ENCODE measurements around the gene FGF9.

The FGF9 gene

DNA sequence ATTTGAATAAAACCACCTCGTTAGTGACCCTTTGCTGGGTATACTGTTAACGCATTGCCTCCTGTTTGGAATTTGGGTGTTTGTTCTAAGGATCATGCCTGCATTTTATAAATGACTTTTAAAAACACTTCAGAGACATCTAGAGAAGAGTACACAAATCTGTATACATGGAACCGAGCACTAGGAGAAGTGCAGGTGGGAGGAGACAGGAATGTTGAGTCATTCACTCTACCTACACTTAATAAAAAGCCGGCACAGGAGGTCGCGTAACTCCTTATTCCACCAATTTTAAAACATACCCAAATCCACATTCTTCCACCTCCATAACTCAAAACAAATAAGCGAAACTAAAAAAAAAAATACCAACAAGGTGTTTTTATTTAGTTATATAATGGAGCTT lies 48.6 kb downstream of the FGF9 start:
- DNase-seq = no peak

DNA sequence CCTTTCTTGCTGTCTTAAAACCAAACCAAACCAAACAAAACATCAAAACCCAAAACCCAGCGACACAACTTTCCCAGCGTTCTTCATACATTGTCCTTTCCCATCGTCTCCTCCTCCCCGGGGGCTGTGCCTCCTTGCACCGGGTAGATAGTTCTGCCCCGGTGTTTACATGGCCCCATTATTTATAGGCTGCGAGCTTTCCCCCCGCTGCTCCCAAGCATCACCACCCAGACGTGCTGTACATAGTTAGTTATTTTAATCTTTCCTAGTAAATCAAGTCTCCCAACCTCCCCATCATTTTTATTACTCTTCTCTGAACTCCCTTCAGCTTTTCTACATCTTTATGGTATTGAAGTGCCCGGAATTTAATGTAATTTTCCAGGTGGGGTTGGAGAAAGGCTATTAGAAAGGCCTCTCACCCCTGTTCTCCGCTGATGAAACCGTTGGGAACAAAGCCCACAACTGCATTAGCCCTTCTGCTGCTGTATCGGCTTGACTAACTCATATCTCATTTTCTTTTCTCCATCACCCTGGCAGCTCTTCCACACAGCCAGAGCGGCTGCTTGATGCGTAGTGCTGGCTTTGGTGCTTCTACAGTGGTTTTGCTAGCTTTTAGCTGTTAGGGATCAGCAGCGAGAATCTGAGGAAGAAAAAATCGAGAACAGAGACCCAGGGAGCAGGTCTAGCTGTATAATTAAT lies 53.1 kb downstream of the FGF9 start:
- no peak for DNase-seq

DNA sequence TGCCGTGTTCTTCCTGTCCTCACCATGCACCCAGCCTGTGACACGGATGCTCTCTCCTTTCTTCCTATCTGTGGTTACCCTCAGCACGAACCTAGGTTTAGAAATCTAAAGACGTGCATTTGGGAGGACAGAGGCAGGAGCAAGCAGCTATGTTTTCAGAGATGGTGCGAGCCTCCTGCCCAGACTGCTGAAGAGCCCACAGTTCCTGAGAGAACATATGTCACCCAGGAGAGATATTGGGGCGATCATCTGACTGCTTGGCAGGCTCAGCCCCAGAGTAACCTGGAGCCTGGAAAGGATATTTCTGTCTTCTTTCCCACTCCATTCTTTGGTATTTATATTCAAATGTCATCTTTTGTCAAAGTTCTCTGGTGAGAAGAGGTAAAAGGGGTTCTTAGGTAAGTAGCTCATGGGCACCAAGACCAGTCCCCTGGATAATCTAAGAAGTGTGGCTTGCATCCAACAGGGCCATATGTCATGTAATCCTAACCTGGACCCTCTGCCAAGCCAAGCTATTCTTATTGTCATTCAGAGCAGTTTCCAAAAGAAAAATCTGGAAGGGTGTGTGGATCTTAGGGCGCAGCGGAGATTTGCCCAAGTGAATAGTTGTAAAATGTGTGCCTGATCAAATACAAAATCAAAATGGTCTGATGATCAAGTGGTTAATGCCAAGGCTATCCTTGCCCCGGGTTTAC lies 59.5 kb downstream of the FGF9 start:
- no peak for DNase-seq

DNA sequence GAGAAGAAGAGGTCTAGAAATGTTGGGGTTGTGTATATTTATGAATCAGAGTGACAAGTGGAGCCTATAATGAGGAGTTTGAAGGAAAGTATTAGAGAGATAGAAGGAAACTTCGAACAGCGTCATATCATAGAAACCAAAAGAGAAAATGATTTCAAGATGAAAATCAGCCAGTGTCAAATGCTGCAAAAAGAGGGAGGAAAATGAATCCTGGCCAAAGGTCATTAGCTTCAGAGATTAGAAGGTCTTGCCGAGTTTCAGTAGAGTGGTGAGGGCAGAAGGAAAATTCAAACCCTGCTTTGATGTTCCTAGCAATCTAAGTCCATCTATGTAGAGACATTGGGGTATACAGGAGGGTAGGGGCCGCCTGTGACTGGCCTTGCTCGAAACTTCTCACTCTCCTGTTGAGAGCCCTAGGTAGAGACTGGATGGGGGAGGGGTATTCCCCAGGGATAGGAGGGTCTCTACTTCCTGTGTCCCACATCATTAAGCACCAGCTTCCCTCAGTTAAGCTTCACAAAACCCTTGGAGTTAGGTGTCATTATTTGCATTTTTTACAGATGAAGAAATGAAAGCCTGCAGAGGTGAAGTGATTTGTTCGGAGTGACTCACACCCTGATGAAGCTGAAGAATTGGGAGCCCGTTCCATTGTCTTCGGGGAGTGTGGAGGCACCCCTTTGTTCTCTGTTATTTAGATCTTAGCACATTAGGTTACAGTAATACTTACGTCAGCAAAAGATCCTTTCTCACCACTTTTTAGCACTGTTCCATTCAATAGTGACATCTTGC lies 62.8 kb downstream of the FGF9 start:
- DNase-seq = no peak

DNA sequence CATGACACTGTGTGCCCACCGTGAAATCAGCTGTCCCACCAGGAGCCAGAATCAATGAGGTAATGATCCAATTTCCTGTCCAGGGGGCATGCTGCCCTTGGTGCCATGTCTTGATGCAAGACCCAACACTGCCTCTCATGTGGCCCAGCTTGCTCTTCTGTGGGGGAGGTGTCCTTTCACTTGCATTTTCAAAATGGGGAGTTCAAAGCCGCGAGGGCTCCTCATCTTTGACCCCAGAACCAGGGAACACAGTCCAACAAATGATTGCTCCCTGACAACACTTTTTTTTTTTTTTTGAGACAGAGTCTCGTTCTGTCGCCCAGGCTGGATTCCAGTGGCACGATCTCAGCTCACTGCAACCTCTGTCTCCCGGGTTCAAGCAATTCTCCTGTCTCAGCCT lies 64.1 kb downstream of the FGF9 start:
- DNase-seq = no peak

DNA sequence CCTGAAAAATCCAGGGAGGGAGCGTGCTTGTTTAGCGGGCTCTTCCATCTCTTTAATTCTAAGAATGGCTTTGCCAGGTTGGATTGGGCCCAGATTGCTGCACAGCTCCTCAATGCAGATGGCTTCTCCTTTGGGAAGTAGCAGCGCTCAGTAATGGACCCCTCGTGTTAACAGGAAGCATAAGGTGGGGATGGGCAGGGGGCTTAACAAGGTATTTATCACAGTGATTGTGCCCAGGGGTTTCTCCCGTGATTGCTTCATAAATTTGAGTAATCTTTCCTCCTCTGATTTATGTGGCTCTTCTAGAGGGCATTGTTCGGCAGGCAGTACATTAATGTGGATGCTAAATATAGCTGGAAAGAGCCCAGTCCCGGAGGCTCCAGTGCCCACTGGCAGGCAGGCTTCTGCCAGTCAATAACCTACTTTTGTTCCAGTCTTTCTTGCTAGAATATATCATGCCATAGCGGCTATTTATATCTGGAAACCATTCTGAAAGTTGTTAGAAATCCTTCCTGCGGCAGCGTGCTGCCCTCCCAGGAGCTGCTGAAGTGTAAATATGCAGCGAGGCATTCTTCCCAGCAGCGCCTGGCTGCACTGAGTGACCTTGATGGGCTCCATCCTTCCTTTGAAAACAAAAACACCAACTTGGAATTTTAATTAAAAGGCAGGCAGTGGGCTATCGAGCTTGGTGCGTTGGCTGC lies 65.0 kb downstream of the FGF9 start:
- no peak for DNase-seq

DNA sequence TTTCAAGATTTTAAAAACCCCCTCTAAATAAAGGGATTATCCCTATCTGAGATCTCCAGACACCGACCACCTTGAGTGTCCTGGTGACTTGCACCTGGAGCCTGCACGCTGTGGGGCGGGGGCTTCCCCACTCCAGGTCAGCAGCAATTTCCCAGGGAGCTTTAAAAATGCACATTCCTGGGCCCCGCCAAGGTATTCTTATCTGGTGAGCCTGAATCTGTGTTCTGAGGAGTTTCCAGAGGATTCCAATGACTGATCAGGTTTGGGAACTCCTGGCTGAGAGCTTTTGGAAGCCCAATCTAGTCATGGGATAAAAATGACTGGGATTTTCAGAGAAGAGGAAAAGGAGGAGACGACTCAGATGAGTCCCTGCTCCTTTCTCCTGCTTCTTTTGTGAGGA lies 66.1 kb downstream of the FGF9 start:
- DNase-seq = no peak

DNA sequence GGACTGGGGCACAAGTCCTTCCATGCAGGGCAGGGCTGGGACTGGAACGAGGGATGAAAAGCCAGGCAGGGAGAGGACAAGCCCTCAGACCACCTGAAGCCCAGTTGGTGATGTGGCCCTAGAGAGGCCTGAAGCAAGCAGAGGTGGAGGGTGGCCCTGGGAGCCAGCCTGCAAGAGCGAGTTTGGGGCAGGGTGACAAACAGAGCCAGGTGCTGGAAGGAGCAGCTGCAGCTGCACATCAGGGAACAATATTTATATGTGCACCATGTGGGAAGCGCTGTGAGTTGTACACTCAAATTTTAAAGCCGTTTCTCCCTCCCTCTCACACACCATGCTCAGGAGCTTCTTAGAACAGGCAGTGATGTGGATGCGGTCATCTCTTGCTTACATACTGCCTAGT lies 67.8 kb downstream of the FGF9 start:
- peak; percentile 53 for DNase-seq

DNA sequence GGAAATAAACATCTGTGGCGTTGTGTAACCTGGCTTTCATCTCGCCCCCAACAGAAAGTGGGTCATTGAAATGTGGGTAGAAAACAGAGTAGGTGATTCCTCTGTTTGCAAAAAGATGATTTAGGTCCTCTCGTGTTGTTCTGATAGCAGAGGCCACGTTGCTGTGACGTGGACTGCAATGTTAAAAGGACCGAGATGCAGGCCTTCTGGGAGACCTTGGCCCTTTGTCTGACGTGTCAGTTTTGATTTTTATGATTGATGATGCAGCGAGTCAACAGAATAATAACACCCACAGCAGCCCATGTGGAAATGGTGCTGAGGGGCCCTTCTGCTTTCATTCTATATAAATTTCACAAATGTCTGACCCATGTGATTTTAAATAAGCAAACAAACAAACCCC lies 68.9 kb downstream of the FGF9 start:
- no peak for DNase-seq

DNA sequence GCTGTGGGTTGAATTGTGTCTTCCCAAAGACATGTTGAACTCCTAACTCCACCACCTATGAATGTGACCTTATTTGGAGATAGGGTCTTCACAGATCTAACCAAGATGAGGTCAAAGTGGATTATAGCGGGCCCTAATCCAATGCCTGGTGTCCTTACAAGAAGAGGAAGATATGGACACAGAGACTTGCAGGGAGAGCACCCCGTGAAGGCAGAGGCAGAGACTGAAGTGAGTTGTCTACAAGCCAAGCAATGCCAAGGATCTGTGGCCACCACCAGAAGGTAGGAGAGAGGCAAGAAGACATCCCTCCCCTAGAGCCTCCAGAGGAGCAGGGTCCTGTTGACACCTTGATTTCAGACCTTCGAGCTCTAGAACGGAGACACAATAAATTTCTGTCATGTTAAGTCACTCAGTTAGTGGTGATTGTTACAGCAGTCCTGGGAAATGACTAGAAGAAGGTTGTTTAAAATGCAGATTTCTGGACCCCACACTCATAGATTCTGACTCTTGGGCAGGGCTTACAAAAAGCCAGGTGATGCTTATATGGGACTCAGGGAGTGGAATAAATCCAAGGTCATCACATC lies 70.6 kb downstream of the FGF9 start:
- no peak for DNase-seq

DNA sequence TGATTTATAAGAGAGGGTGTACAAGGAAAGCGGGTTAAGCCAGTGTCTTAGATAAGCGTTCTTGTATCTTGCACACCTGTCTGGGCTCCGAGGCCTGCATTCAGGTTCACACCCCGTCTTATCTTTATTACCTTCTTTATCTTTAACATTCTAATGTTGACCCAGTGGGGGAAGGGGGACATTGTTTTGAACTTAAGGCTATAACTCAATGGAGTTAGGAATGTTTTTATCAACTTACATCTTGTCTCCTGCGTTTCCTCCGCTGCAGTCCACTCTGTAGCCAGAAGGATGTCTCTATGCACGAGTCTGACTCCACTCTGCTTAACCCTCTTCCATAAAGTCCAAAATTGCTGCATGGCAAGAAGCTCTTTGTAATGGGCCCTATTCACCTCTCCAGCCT lies 71.2 kb downstream of the FGF9 start:
- no peak for DNase-seq

DNA sequence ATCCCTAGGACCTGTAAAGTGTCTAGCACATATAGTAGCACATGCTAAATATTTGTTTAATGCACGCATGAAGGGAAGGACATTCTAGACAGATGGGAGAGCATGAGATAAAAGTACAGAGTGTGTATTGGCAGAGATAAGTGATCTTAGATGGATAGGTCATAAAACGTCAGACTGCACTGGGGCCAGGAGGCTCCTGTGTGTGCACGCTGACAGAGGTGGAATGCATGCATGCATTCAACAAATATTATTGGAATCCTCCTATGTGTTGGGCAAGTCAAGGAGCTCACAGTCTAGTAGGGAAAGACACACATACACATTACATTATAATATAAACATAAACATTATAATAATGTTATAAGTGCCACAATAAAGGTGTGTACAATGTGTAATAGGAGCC lies 73.3 kb downstream of the FGF9 start:
- no peak for DNase-seq

DNA sequence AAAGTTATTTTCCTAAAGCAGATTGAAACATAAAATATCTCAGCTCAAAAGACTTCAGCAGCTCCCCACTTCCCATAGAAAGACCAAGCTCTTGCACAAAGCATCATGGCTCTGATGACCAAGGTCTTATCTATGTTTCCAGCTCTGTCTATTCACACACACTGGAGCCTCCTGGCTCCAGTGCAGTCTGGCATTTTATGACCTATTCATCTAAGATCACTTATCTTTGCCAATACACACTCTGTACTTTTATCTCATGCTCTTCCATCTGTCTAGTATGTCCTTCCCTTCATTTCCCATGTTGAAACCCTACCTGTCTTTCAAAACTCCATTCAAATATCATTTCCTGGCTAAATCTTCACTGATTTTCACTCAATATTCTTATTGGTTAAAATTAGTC lies 74.4 kb downstream of the FGF9 start:
- no peak for DNase-seq

DNA sequence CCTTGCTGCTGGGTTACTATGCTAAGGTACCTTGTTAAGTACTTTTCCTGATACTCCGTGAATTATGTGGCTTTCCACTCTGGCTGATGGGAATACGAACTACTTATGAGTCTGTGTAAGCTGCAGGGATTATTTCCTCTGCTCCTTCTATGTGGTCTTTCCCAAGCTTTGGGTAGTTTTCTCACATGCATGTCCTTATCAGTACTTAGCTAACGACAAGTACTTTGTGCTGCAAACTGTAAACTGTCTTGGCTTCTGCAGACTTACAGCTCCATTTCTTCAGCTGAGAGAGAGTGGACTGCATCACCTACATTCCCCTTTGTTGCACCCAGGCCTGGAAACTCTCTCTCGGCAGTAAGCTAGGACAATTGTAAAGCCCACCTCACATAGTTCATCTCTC lies 76.6 kb downstream of the FGF9 start:
- no peak for DNase-seq

DNA sequence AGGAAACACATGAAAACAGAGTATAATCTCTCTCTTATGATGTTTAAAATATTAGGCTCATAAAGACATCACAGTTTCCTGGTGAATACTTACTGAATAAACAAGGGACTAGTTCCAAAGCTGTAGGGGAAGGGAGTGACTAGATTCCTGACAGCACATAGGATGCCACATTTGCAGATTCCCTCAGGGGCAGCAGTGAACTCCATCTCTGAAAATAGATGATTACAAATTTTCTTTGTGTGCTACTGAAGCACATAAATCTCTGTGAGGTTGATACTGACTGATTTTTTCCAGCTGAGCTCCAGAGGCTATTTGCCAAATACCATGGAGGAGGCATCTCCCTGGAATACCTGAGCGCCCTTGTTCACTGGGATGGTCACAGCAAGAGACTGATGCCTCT lies 77.3 kb downstream of the FGF9 start:
- DNase-seq = no peak

DNA sequence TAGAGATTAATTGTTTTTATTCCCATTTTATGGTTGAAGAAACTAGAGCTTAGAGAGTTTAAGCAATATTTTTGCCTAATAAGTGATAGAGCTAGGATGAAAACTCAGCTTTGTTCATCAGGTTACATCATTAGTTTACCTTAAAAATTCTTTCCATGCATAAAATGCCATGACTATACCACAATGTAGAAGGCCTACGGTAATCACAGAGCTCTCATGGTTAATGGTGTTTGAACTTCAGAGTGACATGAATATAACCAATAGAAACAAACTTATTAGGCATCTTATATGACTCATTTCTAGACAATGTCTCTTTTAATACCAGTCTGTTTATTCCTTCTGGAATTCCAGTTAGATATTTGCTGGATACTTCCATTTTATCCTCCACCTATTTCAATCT lies 78.5 kb downstream of the FGF9 start:
- no peak for DNase-seq

DNA sequence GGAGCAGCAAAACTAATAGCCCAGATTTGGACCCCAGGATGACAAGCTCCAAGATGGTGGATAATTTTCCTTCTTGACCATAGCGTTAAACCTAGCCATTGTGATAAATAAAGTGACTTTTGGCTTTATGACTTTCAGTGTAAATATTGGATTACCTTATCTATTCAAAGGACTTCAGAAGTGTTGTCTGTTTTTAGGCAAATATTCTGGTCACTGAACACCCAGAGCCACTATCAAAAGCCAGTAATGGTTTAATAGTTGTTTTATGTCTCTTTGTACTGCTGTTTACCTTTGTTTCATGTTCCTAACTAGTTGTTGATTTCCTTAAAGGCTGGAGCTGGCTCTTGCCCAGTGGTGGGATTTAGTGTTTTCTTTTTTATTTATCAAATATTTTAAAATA lies 81.6 kb downstream of the FGF9 start:
- DNase-seq = no peak

DNA sequence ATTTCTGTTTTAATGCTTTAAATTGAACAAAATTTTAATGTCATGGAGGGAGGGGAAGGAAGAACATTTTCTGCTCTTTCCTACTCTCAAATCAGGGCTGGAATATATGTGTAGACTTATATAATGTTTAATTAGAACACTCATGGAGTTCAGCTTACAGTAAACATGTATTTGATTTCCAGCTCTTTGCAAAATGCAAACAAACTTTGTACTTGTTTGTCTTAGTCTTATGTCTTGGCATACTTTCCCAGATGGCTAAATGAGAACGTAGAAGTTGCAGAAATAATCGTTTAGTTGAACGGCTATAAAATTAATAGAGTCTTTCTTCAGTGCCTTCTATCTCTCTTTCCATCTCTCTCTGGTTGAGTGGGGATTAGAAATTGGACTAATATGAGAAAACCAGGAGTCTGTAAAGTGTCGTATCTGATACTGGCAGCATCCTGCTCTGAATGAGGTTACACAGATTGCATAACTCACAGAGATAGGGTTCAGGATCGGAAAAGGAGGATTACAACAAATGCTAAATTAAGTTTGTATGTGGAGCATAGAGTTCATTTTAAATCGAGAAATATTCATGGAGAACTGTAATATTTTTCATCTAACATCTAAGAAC lies 82.3 kb downstream of the FGF9 start:
- no peak for DNase-seq

All from right forelimb (tissue), 1 donor.